HG02798 (cell line): ENCODE measurements around the gene DNTT.

Experiments used
- ATAC-seq: cut with Tn5 transposase; IDR thresholded peaks from one replicate; pipeline ENCODE4 v1.9.1; 2021; ENCODE audit warnings: mild to moderate bottlenecking; ENCODE audit not compliant: unreplicated experiment, poor library complexity

Gene DNTT

DNA sequence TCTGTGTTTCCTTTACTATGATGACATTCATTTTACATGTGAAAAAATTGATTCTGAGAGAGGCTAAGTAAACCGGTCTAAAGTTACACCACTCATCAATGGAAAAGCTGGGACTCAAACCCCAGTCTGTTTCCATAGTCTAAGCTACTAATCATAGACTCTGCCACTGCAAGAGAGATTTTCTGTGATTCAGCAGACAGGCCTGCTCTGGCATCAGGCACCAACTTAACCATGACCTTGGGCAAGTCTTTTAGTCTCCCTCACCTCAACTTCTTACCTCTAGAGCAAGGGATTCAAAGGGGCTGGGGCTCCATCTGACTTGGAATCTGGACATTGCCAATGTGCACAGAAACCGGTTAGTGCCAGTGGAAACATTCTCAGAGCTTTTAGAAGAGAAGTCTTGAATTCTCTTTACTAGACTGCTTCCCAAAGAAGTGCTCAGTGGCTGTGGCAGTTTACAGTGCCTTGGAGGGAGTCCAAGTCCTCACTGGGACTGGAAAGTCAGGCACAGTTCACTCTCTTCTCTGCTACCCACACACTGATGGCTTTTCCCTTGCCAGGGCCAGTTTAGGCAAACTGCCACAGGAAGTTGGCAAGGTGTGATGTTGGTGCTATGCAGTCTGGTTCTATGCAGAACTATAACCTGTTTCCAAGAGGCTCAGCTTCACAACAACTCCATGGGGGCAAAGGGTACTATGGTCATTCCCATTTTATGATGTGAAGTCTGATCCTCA lies 28.4 kb upstream of the DNTT start:
- no peak for ATAC-seq

DNA sequence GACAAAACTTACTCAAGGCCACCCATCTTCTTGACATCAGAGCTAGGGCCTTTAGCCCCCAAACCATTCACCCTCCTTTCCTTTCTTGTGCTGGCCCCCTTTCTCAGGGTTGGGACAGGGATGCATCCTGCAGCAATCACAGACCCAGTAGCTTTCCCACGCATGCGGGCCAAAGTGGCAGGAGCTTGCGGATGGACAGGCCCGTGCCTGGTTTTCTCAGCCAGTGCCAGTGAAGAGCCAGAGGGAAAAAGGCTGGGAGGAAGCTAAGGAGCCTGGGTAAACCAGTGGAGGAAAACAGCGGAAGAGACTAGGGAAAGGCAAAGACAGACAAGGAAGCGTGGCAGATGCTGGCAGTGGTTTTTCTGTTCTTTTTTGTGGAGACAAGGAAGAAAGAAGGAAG lies 27.8 kb upstream of the DNTT start:
- no peak for ATAC-seq

DNA sequence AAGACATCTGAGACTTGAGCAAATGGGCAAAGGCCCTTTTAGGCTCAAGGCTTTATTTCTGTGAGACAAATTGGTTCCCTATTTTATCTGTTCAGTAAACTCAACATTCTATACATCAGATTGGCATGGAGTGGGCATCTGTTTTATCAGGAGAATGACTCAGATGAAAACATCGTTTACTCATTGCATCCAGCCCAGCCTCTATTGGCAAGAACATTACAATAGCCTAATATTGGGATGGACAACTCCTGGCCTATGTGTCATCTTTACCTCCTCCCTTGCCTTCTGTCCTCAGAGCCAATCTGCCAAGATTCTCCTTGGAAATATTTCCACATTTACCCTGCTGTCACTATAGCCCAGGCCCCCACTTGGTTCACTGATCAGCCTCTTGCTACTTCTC lies 27.4 kb upstream of the DNTT start:
- ATAC-seq: no peak

DNA sequence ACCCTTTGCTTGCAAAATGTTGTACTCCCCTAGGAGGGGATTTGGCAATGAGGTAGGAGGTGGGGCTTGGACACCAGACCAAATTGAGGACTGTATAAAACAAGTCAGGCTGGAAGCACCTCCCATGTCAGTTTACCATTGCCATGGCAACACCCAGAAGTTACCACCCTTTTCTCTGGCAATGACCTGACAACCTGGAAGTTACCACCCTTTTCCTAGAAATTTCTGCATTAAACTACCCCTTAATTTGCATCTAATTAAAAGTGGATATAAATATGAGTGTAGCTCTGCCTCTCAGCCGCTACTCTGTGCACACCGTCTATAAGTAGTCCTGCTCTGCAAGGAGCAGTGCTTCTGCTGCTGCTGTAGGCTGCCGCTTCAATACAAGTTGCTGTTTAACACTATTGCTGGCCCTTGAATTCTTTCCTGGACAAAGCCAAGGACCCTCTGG lies 25.0 kb upstream of the DNTT start:
- ATAC-seq: no peak

DNA sequence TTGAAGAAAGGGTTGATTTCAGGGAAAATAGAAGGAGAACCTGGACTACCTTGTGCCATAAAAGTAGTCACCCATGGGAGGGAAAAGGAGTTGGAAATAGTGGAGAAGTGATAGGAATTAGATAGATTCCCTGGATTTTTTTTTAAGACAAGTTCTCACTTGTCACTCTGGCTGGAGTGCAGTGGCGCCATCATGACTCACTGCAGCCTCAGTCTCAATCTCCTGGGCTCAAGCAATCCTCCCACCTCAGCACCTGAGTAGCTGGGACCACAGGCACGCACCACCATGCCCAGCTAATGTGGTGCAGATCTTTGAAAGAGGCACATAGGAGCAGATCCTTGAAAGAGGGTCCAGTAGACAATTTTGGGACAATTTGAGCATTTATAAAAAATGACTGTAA lies 23.4 kb upstream of the DNTT start:
- no peak for ATAC-seq

DNA sequence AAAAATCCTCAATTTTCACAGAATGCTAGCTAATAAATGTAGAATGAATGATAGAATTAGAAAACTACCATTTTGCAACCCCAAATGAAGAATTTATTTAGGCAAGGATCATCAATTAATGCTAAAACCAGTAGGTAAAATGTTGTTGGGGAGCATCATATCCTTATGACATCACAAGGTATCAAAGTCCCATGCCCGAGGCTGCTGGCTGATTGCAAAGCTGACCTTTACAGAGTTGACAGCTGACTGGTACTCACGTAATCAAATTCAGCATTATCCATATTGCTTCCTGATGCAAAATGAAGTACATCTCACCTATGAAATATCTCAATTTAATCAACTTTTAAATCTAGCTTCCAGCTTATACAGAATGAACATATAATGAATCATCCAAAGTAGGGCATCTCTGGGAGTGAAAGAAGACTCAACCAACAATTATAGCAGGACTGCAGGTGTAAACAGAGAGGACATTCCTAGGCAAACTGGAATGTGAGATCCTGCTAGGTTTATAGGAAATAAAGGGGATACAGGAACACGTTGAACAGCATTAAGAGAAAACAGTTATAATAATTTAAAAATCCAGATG lies 22.7 kb upstream of the DNTT start:
- ATAC-seq: no peak

DNA sequence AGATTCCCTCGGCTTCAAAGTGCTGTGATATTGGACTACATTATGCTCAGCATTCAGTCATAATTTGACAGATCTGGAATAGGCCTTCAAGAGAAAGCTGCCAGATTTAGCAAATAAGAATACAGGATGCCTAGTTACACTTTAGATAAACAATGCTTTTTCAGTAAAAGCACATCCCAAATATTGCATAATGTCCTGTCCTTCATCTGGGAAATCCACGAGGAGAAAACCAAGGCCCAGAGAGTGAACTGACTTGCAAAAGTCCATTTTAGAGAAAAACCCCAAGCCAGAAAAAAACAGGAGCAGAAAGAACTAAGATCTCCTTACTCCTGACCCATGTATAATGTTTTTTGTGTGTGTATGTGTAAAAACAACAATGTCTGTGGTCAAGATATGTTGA lies 20.9 kb upstream of the DNTT start:
- no peak for ATAC-seq

DNA sequence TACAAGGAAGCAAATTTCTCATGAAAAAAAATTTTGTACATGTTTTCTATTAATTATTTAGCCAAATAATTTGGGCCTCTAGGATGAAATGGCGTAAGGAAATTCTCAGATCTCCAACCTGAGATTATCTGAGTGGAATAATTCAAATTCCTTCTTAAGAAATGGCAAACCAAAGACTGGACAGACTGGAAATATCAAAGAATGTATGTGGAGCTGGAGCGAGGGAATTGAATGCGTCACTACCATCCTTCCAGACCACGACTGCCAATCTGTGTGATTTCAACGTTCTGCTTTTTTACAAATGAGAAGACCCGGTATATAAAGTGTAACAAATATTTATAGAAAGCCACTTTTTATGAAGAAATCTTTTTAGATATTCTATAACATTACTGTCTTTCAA lies 20.5 kb upstream of the DNTT start:
- ATAC-seq: no peak

DNA sequence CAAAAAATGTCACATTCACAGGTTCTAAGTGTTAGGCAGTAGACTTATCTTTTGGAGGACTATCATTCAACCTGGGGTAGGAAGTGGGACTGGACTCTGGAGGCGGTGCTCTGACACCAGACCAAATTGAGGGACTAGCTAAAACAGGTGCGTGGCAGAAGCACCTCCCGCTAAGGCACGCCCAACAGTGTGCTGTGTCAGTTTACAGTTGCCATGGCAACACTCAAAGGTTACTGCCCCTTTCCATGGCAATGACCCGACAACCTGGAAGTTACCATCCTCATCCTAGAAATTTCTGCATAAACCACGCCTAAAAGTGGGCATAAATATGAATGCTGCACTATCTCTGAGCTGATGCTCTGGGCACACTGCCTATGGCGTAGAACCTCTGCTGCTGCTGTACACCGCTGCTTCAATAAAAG lies 18.9 kb upstream of the DNTT start:
- ATAC-seq: no peak

DNA sequence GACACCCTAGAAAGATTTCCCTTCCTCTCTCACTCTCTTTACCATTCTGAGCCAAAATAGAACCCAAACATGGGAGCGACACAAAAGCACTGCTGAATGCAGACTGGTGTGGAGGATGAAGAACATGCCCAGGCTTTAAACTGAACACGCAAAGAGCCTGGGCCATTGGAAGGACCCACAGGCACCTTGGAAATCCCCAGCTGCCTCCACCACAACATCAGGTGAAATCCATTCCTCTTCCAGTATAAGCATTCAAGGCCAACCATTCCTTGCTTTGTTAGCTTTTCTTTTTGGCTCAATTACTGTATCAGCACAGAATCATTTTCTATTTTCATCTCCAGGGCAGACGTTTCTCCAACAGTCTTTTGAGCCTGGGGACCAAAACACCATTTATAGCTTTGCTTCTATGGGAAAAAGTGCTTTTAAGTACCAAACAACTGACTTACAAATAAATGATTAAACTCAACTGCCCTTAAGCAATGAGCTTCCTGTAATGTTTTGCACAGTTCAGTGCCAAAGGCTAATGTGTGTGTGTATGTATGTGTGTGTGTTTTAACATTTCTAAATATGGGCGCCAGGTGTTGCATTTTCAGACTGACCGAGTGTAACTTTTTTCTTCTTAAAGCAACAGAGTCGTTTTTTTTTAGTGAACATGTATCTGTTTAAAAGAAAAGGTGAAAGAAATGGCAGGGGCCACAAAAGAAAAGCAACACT lies 16.7 kb upstream of the DNTT start:
- peak; percentile 73 for ATAC-seq

DNA sequence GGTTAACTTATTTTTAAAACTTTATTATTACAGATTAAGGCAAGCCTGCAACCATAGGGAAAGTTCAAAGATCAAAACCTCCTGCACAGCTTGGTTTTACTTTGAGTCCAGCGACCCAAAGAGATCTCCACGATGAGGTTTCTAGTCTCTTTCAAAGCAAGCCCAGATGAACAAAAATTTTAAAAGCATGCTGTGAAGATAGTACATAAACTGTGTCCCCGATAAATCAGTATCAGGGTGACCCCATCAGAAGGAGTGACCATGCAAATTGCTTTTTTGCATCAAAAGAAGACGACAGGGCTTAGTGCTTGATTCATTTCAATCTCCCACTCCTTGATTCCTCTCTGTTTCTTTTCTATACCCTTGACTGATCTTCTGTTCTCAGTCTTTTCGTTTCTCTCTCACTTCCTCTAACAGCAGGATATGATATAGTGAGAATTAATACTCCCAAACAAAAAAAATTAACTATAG lies 16.0 kb upstream of the DNTT start:
- peak; percentile 59 for ATAC-seq

DNA sequence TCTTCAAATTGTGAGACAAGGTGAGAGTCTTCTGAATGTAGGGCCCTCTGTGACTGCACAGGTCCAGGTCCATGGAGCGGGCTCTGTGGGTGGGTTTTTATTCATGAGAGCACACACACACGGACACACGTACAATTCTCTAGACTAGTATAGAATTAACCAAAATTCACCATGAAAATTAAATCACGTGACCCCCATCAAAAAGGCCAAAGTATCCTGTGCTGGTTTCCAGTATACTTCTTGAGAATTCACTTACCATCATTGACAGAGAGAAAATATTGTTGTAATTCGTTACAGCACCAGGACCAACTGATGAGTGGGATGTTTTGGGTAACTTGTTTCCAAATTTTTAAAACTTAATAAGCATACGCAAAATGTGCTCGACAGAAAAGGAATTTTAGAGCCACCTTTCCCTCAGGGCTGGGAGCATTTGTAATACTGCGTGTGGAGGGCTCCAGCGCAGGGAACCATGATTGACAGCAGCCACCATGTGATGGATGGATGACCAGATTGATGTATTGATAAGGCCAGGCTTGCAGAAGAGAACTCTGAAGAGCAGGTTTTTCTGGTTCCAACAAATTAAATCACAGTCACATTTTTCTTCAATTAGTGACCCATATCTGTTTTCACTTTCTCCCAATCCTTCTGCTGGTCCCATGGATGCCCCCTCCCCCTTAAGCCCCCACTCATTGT lies 14.9 kb upstream of the DNTT start:
- ATAC-seq: no peak

DNA sequence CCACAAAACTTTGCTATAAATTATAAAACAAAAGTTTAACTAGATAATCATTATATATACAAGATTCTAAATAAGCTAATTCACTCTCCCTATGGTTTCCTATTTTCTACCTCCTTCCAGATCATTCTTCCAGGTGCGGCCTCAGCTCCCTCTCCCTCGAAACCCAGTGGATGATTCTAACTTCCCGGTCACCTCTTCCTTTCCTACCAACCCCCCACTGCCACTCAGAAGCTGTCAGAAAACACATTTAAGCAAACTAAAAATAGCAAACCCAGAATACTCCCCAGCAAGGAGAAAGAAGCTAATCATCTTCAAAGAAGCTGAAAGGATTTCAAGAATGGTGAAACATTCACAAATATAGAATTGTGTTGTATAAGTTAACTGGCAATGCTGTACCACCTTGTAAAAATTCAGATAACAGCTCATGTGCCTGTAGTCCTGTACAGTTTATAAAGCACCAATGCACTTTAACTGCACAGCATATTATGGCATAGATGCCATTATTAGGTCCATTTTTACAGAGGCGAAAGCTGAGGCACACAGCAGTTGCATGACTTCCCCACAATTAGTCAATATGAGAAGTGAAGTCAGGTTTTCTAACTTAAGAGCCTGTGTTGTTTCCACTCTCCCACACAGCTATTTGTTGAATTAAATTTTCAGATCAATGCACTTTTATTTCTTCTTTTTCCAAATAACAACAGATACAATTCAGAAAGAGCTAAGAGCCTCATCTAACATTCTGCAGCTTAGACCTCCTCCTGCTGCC lies 13.7 kb upstream of the DNTT start:
- ATAC-seq: peak; percentile 19

DNA sequence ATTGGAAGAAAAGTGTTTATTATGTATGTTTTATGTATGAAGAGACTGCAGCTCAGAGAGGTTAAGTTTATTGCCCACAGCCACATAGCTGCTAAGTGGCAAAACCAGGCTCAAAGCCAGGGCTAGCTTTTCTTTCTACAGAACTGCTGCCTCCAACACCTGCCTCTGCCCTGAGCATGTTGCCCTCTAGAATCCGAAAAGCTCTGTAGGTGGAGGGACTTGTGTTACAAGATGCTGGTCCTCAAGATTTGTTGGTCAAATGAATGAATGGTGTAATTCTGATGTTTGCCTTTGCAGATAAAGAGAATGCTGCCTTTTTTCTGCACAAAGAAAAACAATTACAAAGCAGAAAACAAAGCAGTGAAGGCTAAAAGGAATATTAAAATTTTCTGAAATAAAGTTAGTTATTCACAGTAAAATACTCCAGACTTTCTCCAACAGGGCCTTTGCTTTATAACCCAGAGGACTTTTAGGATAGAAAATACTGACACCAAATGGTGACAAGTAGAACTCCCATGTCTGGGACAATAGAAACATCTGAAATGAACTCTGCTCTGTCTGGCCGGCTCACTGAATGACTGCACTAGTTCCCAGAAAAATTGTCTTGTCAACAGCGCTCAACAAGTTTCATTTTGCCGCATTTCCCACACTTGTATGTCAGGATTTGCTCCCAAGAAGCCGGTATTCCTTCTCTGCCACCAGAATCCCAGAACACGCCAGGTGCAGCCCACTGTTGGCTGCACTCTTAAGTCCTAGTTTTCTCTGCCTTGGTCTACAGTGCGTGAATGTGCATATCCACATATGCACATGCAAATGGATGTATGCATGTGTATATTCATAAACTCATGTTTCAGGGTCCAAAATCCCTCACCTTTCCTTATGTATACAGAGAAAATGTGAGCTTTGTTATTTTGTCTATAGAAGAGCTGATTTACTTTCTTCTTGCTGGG lies 11.0 kb upstream of the DNTT start:
- peak; percentile 65 for ATAC-seq

DNA sequence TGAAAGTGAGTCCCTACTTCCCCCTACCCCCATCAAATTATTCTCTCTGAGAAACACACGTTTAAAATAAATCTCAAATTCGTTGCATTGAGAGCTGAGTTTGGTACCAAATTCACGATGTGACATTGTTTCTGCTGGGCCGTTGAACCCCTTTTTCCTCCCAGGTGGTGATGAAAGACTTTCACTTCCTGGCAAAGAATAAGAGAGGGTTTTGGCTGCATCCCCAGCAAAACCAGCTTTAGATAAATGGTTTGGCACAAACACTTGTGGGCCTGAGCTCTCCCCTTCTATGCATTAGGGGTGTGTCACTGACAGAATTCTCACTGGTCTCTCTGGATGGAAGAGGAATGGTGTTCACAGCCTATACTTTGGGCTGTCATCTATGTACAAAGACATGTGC lies 8.8 kb upstream of the DNTT start:
- ATAC-seq: no peak

DNA sequence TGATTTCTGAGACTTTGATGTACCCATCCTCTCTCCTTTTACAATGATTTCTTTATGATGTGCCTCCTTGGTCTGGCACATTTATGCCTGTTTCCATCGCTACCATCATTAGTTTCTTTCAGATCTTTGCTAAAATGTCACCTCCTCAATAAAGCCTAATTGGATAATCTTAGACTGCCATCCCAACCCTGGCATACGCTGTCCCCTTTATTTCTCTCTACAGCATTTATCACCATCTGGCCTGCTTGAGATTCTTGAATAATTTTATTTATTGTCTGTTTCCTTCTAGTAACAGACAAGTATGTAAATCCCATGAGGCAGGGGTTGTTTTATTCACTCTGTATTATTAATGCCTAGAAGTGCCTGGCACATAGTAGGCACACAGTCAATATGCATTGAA lies 6.7 kb upstream of the DNTT start:
- ATAC-seq: no peak

DNA sequence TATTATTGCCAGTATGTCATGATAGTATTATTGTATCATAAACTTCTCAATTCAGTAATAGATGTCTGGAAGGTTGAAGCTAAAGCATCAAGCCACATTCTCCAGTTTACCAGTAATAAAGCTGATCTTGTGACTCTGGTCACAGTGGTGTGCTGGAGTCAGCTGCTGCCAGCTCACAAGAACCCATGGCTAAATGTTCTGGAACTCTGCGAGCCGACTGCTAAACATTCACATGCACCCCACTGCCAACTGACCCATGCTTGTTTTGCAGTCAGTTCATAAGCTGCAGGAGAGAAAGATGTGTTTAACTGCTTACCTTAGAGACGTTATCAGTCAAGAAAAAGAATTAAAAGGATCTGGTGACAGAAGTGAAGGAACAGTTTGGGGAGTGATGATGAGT lies 5.9 kb upstream of the DNTT start:
- ATAC-seq: no peak

DNA sequence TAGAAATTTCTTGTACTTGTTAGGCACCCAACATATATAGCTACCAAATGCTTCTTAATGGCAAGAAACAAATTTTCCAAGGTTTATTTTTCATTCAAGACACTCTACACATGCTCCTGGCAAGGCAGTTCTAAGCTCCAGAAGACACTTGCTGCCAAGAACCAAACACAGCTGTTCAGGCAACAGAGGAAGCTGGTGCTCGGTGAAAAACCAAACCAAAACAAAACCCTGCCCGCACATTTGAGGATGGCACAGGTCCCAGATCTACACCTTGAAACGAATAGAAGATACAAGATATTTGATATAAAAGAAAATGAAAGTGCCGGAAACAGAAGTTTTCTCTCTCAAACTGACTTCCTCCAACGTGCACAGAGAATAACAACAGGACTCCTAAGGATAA lies 4.9 kb upstream of the DNTT start:
- ATAC-seq: no peak

DNA sequence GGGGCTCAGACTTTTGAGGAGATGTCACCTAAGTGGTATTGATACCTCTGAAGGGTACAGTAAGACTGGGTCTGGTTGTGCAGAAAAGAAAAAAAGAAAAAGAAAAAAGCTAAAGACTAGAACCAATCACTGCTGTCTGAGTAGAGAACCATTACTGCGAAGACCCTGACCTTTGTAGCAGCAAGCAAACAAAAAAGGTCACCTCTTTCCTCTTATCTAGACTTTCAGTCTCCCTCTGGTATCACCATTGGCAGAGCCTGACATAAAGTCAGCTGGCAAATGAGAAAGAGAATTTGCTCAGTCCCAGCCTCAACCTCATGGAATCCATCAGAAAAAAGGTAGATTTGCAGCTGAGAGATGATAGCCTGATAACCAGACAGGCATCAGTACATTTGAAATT lies 2.6 kb upstream of the DNTT start:
- no peak for ATAC-seq
